Umbilical cord (tissue), 2 donors: ENCODE results near the gene NEURL3. TPM values are rescaled to one million over a fixed set of nuclear protein-coding genes. Genes with fewer than 3 reads are reported as not detected.
"Not testable (repeated sequence)": the region's sequence is repeated elsewhere in the genome, so short reads cannot be mapped to it uniquely, and the experiment has no call there.

ENCODE experiments used
- DNase-seq: peaks from one replicate; pipeline ENCODE4 v3.0.0-alpha.2; 2015; ENCODE audit warnings: low spot score
- total RNA-seq: library from RNA; depleted of rRNA; stranded (reverse); fragments of >200 nt; gene quantifications from one replicate; pipeline ENCODE4 v1.2.3, GENCODE V29; 2014; ENCODE audit warnings: low replicate concordance; ENCODE audit not compliant: insufficient read depth

The NEURL3 gene, protein sequence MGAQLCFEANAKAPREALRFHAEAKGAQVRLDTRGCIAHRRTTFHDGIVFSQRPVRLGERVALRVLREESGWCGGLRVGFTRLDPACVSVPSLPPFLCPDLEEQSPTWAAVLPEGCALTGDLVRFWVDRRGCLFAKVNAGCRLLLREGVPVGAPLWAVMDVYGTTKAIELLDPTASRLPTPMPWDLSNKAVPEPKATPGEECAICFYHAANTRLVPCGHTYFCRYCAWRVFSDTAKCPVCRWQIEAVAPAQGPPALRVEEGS
- not detected for total RNA-seq

DNA sequence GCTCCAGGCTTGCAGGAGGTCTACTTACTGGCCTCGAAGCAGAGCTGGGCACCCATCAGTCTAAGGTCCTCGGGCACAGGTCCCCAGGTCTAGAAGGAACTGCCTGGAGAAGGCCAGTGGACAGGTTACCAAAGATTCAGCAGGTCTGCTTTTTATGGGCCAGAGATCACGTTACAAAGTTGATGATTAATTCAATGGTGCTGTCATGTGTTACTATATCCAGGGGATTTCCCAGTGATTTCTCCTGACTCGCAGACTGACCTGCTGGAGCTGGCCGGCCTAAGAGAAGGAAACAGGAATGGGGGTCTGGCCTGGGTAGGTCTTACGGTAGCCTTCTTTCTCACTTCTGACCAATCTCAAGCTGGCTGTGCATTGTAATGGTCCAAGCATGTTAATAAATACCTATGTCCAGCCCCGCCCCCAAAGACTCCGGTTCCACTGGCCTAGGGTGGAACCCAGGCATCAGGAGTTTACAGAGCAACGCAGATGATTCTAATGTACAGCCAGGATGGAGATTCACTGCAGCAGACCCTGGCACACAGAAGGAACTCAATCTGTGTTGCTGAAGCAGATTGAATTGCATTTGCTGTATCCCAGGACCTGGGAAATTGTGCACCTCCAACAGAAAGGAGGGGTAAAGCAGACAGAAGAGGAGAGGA is at the start of gene NEURL3:
Gene NEURL3 (minus strand): TSS at position 127 of the 659 bp plus-strand sequence. CDS start 71 bp downstream, at position 56.
- no peak for DNase-seq

DNA sequence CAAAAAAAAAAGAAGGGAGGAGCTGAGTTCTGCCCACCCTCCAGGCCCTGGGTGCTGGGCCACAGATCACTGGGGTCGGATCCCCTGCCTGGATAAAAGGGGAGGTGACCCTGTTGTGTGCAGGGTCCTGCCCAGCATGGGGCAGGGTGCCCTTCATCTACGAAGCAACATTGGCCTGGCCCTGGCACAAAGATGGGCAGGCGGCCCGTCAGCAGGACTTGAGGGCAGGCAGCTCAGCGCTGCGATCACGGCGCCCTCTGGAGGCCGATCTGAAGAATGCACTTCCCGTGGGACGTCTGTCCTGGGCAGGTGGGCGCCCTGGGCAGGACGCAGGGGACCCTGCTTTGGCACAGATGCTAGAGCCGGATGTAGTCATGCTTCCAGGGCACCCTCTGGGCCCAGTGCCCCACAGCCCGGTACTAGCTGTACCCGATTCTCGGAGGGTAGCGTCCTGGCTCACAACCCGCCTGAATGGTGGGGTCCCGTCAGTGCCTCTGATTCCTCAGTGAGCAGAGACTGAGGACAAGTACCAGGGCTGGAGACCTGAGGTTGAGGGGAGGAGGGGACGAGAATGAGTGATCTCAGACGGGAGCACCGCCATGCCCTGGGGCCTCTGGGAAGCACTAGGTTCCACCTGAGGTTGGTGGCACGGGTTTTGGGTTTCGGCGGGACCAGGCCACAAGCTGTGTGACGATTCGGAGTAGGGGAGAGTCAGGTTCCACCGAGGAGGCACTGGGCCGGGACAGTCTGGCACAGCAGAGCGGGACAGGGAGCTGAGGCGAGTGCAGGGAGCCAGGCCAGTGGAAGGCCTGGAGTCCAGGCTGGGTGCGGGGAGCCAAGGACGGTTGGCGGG is 49.4 kb upstream of the NEURL3 start:
- DNase-seq, result peak; percentile 61

DNA sequence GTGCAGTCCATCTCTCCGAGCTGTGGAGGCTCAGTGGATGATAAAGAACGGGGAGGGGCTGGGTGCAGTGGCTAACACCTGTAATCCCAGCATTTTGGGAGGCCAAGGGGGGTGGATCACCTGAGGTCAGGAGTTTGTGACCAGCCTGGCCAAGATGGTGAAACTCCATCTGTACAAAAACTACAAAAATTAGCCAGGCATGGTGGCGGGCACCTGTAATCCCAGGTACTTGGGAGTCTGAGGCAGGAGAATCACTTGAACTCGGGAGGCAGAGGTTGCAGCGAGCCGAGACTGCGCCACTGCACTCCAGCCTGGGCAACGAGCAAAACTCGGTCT is 48.8 kb upstream of the NEURL3 start:
- DNase-seq, result not testable (repeated sequence)

DNA sequence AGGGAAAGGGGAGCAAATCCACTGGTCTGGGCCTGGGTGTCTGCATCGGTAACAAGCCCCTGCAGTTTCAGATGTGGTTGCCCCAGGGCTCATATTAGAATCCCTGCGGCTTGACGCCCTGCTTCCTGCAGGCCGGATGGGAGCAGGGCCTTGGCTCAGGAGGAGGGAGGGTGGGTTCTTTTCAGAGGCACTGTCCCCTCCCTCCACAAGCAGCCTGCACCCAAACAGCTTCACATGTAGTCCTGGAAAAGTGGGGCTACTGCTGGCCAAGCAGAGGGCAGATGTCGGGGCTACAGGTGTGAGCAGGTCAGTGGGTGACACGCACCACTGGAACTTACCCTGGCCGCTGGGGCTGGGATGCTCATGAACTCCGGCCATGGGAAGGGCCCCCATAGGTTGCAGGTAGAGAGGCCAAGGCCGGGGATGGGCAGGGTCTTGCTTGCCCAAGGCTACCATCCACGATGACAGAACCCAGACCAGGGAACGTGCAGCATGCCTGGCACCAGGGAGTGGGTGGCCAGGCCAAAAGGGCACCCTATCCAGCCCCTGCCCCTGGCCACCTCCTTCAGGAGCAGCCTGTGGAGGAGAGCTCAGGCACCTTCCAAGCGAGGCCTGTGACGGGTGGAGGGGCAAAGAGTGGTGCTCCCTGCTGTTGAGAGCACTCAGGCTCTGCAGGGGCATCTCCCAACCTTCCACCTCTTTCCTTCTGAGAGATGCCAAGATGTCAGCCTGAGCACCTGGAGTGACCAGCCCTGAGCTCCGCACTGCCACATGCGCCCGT is 48.2 kb upstream of the NEURL3 start:
- DNase-seq, result no peak

DNA sequence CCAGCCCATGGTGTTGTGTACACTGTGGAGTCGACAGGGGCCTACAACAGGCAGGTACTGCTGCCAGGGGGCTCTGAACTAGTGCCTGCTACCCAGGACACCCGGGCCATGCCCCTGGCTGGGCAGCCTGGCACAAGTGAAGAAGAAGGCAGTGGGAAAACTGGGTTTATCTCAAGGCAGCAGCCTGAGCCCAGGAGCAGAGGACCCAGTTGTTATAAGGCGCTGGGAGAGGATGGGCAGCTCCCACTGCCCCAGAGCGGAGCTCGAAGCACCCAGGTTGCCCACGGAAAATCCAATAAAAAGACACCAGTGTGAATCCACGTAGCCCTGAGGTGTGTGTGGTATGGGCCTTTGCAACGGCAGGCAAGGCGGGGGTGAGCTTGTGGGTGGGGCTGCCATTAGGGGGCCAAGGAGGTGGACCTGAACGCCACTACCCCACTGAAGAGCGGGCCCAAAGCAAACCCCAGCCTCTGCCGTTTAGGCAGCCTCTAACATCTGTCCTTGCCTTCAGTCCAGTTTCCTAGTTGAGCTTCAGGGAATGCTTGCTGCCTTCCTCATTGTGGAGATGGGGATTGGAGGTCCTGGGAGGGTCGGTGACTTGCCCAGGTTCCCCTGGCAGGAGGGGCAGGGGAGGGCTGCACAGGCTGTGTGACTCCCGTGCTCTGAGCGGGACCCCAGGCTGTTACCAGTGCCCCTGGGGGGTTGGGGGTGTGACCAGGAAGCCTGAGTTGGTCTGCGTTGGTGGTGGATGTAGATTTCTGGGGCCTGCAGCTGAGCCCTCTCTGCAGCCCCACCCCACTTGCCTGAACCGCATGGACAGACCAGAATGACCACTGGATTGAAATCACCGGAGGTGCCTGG is 47.4 kb upstream of the NEURL3 start:
- no peak for DNase-seq

DNA sequence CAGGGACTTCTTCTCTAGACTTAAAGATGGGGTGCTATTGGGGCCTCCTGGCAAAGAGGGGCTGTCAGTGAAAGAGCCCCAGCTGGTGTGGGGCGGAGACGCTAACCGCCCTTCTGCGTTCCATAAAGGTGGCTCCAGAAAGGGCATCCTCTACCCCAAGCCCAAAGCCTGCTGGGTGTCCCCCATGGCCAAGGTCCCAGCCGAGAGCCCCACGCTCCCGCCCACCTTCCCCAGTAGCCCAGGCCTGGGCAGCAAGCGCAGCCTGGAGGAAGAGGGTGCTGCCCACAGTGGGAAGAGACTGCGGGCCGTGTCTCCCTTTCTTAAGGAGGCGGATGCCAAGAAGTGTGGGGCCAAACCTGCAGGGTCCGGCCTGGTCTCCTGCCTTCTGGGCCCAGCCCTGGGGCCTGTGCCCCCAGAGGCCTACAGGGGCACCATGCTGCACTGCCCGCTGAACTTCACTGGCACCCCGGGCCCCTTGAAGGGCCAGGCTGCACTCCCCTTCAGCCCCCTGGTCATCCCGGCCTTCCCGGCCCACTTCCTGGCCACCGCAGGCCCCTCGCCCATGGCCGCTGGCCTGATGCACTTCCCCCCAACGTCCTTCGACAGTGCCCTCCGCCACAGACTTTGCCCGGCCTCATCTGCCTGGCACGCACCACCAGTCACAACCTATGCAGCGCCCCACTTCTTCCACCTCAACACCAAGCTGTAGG is 46.6 kb upstream of the NEURL3 start:
- DNase-seq, result no peak

DNA sequence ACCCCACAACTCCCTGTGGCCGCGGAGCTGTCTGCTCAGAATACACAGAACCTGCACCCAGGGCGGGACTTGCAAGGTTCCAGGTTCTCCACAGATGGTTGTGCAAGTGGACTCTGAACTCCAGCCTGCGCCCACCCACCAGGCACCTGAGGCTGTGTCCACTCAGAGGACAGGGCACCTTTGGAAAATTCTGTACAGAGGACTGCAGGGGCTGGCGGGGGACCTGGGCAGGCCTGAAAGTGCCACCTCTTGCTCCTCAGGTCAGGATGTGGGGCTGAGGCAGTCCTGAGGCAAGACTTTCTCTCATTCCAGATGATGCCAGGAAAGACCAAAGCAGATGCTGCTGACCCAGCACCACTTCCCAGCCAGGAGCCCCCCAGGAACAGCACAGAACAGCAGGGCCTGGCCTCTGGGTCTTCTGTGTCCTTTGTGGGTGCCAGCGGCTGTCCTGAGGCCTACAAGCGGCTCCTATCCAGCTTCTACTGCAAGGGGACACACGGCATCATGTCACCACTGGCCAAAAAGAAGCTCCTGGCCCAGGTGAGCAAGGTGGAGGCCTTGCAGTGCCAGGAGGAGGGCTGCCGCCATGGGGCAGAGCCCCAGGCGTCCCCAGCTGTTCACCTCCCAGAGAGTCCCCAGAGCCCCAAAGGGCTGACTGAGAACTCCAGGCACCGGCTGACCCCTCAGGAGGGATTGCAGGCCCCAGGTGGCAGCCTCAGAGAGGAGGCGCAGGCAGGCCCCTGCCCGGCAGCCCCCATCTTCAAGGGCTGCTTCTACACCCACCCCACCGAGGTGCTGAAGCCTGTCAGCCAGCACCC is 45.8 kb upstream of the NEURL3 start:
- DNase-seq, result no peak

DNA sequence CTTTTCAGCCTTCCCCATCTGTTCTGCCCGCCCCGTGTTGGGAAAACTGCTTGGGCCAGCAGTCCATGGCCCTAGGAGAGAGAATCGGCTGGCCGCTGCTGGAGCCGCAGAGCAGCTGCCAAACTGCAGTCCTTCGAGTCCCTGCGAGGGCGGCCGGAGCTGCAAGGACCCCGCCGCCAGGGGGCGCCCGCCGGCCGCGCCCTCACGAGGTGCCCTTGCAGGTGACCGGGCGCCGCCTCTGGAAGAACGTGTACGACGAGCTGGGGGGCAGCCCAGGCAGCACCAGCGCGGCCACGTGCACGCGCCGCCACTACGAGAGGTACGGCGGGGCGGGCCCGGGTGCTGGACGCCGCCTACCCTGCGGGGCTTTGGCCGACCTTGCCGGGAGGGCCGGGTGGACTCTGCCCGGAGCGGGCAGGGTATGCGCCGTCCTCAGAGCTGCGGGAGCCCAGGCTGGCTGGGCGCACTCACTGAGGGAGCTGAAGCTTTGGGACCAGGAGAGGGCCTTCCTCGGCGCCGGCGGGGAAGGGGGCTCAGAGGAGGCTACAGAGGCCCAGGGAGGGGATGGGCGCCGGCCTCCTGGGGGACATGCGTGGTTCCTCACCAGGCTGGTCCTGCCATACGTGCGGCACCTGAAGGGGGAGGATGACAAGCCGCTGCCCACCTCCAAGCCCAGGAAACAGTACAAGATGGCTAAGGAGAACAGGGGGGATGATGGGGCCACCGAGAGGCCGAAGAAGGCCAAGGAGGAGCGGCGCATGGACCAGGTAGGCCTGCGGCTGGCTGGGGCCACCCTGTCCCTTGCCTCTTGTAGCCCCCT is 45.0 kb upstream of the NEURL3 start:
- no peak for DNase-seq

DNA sequence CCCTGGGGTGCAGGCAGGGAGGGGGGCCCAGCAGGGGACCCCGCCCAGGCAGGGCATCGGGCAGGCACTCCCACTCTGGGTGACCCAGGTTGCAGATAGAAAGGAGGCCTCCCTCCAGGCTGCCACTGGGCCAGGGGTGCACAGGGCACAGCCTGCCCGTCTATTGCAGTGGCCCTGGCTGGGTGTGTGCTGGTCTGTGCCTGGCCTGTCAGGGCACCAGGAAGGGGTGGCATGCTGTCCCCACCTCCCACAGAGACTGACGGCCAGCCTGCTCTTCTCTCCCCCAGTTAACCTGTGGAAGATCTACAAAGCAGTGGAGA is 44.3 kb upstream of the NEURL3 start:
- no peak for DNase-seq

DNA sequence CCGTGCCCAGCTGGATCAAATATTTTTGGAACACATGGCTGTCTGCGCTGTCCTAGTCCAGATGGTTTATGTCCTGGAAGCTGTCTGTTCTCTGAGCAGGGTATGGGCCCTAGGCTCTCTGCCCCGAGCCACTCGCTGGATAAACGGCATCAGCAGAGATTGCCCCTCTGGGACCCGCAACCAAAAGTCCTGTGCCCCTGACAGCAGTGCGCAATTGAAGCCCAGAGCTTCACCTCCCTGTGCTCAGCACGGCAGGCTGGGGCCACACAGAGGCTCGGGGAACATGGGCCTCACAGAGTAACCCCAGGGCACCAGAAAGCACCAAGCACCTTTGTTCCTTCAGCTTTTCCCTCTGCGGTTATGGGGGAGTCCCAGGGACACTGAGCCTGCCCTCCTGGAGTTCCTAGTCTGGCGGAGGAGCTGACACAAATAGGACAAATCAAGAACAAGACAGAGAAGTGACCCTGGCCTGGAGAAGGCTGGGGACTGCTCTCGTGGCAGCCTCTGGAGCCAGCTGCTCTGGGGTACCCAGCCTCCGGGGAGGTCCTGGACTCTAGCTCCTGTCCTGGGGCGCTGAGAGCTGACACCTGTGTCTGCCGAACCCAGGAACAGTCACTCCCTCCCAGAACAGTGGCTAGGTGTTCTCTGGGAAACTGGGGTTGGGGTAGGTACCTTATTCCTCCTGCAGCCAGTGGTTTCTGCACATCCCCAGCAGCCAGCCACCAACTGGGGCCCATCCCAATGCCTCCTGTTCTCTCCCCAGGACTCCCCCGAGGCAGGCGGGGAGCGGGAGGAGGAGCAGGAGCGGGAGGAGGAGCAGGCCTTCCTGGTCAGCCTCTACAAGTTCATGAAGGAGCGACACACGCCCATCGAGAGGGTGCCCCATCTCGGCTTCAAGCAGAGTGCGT is 43.7 kb upstream of the NEURL3 start:
- no peak for DNase-seq

DNA sequence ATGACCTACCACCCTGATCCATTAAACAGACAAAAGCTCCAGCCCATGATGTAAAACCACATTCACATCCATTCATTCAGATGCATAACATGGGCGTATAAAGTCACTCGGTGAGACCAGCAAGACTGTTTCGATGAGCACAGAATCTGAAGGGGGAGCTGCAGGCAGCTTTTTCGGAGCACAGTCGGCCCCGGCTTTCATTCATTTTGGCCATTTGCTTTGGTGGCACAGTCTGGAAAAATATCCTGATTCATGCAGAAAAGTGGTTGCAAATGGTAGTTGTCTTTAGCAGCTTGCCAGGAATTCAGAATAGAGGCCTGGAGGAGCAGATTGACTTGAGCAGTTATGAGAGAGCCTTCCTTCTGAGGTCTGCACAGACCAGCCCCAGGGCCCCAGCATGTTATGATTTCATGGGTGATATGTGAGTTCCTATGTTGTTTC is 42.6 kb upstream of the NEURL3 start:
- DNase-seq, result peak; percentile 55

DNA sequence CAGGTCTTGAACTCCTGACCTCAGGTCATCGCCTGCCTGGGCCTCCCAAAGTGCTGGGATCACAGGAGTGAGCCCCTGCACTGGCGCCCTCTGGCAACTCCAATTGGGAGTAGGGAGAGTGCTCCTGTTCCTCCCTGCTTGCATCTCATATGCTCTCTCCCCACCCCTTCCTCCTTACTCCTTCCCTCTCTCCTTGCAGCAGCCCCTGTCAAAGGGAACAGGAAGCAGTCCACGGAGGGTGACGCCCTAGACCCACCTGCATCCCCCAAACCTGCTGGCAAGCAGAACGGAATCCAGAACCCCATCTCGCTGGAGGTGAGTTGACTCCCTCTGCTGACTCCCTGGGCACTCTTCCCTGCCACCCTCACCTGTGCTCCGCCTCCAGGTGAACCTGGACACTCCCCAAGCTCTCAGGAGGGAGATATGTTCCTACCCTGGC is 42.1 kb upstream of the NEURL3 start:
- no peak for DNase-seq

DNA sequence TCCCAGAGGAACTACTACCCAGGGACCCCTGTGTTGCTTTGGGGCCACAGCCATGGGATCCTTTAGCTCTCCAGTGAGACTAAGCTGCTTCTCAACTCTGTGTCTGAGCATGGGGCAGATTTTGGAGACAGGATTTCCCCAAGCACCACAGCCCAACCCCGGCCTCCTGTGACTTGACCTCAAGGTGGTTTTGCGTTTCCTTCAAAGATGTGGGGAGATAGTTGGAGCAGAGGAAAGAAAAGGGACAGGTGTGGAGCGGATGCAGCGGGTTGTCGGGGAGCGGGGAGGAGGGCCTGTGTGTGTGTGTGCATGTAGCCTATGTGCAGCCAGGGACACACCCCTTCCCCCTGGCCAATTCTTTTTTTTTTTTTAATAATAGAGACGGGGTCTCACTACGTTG is 41.6 kb upstream of the NEURL3 start:
- no peak for DNase-seq

DNA sequence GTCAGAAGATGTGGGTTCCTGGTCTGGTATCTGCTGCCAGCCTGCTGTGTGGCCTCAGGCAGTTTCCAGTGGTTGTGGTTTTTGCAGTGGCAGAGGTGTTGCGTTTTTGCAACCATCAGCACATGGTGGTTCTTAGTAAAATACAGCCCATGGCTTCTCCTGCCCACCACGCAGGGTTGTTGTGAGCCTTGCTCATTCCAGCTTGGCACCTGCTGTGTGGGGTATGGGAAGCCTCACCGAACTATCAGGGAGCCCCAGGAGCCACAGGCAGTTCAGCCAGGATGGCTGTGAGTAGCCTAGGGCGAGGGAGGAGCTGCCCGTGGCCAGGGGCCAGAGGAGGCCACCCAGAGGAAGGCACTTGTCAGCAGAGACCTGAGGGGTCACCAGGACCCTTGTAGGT is 41.2 kb upstream of the NEURL3 start:
- DNase-seq, result no peak

DNA sequence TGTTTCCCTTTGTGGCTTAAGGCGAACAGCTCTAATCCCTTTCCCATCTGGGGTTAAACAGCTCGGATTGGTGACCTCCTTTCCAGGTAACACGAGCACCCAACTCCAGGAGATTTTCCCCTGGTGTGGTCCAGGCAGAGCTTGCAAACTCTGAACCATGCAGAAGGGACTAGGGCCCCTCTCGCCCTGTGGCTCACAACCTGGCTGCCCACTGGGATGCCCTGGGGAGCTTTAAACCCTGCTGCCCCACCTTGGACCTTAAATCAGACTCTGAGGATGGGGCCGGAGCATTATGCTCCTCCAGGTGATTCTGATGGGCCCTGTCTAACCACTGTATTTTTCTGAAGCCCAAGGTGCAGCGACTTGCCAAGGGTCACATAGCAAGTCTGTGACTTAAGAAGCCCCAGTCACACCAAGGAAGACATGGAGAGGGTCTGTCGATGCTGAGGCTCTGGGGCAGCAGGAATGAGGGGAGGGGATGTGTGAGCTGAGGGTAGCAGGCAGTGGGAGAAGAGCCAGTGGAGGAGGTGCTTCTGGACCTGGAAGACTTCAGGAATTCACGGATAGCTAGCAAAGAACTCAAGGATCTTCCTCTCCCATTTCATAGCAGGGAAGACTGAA is 37.3 kb upstream of the NEURL3 start:
- no peak for DNase-seq

DNA sequence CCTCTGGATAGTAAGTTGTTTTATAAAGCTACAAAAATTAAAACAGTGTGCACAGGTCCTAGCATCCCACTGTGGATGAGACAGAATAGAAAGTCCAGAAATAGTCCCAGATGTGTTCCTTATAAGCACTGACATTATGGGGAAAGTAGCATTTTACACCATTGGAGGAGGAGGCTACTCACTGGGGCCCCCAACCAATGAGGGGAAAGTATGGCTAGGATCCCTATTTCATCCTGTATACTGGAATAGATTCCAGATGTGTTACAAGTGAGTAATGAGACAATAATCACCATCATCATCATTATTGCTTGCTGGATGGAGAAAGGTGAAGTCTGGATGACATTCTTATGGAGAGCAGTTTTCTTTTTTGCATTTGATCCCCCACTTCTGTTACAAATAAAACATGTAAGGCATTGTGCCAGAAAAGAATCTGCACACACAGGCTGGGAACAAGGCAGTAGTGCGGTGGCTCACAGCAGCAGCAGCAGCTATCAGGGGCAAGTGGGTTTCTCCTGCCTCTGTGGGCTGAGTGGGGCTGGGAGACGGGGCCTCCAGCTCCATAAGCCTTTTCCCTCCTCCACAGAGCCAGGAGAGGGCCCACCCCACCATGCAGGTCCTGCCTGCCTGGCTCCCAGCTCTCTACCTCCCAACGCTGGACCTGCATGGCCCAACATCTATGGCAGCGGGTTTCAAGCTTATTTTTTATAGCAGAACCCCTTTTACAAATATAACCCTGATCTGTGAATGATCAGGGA is 36.4 kb upstream of the NEURL3 start:
- DNase-seq, result no peak
